ENCODE measurements around the gene ITGAX.

DNA sequence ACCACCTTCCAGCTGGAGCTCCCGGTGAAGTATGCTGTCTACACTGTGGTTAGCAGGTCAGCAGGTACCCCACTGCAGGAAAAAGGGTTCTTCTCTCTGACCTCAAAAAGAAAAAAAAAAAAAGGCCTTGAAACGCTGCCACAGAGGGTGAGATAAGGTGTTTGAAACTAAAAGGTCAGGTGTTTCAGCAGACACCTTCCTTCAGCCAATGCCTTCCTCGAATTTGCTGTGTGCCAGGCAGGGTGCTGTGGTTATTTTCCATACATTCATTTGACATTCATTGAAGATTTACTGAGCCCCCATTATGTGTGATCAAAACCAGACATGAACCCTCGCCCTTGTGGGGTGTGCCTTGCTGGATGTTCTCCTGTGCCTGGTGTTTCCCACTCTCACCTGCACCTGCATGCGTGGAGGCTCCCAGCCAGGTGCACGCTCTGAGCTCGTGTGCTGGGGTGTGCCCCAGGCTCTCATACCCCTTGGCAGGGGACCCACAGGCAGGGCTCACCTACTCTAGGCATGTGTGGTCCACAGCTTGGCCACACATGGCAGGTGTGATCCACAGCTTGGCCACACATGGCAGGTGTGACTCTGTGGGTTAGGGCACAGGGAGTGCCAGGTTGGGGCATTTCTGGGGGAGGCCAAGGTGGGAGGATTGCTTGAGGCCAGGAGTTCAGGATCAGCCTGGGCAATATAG, 22.4 kb downstream of the ITGAX start:
- TF ChIP-seq, protein P1, sequence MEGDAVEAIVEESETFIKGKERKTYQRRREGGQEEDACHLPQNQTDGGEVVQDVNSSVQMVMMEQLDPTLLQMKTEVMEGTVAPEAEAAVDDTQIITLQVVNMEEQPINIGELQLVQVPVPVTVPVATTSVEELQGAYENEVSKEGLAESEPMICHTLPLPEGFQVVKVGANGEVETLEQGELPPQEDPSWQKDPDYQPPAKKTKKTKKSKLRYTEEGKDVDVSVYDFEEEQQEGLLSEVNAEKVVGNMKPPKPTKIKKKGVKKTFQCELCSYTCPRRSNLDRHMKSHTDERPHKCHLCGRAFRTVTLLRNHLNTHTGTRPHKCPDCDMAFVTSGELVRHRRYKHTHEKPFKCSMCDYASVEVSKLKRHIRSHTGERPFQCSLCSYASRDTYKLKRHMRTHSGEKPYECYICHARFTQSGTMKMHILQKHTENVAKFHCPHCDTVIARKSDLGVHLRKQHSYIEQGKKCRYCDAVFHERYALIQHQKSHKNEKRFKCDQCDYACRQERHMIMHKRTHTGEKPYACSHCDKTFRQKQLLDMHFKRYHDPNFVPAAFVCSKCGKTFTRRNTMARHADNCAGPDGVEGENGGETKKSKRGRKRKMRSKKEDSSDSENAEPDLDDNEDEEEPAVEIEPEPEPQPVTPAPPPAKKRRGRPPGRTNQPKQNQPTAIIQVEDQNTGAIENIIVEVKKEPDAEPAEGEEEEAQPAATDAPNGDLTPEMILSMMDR (IDR thresholded peaks at IDR 0.05): no peak
- TF ChIP-seq POLR2AphosphoS5 (IDR thresholded peaks at IDR 0.05; ENCODE audit: low read depth, low read length) (no peak), MEF2A (IDR thresholded peaks at IDR 0.05; ENCODE audit: borderline replicate concordance, low read depth) (no peak)

Data from SK-N-SH (cell line).